ENCODE results near the gene BEND3. TPM values are rescaled to one million over a fixed set of nuclear protein-coding genes. Genes with fewer than 3 reads are reported as not detected.
"Not testable (repeated sequence)": the region's sequence is repeated elsewhere in the genome, so short reads cannot be mapped to it uniquely, and the experiment has no call there.

BEND3 gene
- total RNA-seq, 1 donor from 2014 or later: 10.5 TPM

GRCh38 chr6:107152638-107153430, 37.5 kb upstream of the BEND3 start:
- no peak overlapping the region for H3K4me3 Mint-ChIP-seq

GRCh38 chr6:107144666-107145065, 29.4 kb upstream of the BEND3 start:
- Mint-ChIP-seq H3K27ac (no peak overlapping the region), H3K4me3 (no peak overlapping the region), H3K9me3 (no peaks in the 10 kb centered on the region), H3K27me3 (ENCODE audit: low read depth) (no peaks in the 10 kb centered on the region), H3K36me3 (no peaks in the 10 kb centered on the region), H3K4me1 (no peaks in the 10 kb centered on the region)
- no peak for TF ChIP-seq CTCF (IDR thresholded peaks at IDR 0.05; ENCODE audit: unreplicated experiment)
- DNase-seq (ENCODE audit: low spot score in 2 of 2, unreplicated experiment in 2 of 2): no peak

More at GRCh38 chr6:107152638-107153430, 37.5 kb upstream of the BEND3 start:
- Mint-ChIP-seq H3K36me3 (no peaks in the 10 kb centered on the region), H3K4me1 (peaks cover 26% of the 10 kb centered on the region), H3K9me3 (no peaks in the 10 kb centered on the region), H3K27me3 (ENCODE audit: low read depth) (no peaks in the 10 kb centered on the region), H3K27ac (no peak overlapping the region)
- TF ChIP-seq CTCF (IDR thresholded peaks at IDR 0.05; ENCODE audit: unreplicated experiment): no peak
- no peak for DNase-seq (ENCODE audit: low spot score in 2 of 2, unreplicated experiment in 2 of 2)

- no peaks in the 10 kb centered on the region for H3K4me1 Mint-ChIP-seq
- H3K9me3 Mint-ChIP-seq: no peaks in the 10 kb centered on the region
- DNase-seq (ENCODE audit: low spot score in 2 of 2, unreplicated experiment in 2 of 2): no peak
- no peaks in the 10 kb centered on the region for H3K36me3 Mint-ChIP-seq
- no peaks in the 10 kb centered on the region for H3K27me3 Mint-ChIP-seq (ENCODE audit: low read depth)
- TF ChIP-seq CTCF (IDR thresholded peaks at IDR 0.05; ENCODE audit: unreplicated experiment): no peak
- no peak overlapping the region for H3K27ac Mint-ChIP-seq
- no peak overlapping the region for H3K4me3 Mint-ChIP-seq
Observed at GRCh38 chr6:107144014-107144413, 28.7 kb upstream of the BEND3 start.

- Mint-ChIP-seq H3K27me3 (ENCODE audit: low read depth) (no peaks in the 10 kb centered on the region), H3K9me3 (no peaks in the 10 kb centered on the region), H3K4me1 (no peaks in the 10 kb centered on the region), H3K4me3 (no peak overlapping the region), H3K36me3 (no peaks in the 10 kb centered on the region), H3K27ac (no peak overlapping the region)
- no peak for DNase-seq (ENCODE audit: low spot score in 2 of 2, unreplicated experiment in 2 of 2)
- TF ChIP-seq CTCF (IDR thresholded peaks at IDR 0.05; ENCODE audit: unreplicated experiment): no peak
Observed at GRCh38 chr6:107140581-107140980, 25.3 kb upstream of the BEND3 start.

GRCh38 chr6:107136324-107136723, 21.0 kb upstream of the BEND3 start:
- not testable (repeated sequence) for H3K27me3 Mint-ChIP-seq (ENCODE audit: low read depth); H3K9me3 Mint-ChIP-seq; H3K4me3 Mint-ChIP-seq; DNase-seq (ENCODE audit: low spot score in 2 of 2, unreplicated experiment in 2 of 2); H3K36me3 Mint-ChIP-seq; H3K4me1 Mint-ChIP-seq; H3K27ac Mint-ChIP-seq

GRCh38 chr6:107135048-107135680, 19.8 kb upstream of the BEND3 start:
- H3K36me3 Mint-ChIP-seq; H3K27ac Mint-ChIP-seq; H3K4me3 Mint-ChIP-seq; DNase-seq (ENCODE audit: low spot score in 2 of 2, unreplicated experiment in 2 of 2); H3K4me1 Mint-ChIP-seq; H3K9me3 Mint-ChIP-seq; H3K27me3 Mint-ChIP-seq (ENCODE audit: low read depth): not testable (repeated sequence)
